HG02884 (cell line): ENCODE measurements around the gene TTLL11.
"Not testable (repeated sequence)": the region's sequence is repeated elsewhere in the genome, so short reads cannot be mapped to it uniquely, and the experiment has no call there.

ENCODE experiments used
- ATAC-seq: cut with Tn5 transposase; IDR thresholded peaks from one replicate; pipeline ENCODE4 v1.9.1; 2021; ENCODE audit warnings: mild to moderate bottlenecking, moderate library complexity; ENCODE audit not compliant: unreplicated experiment

Gene TTLL11

DNA sequence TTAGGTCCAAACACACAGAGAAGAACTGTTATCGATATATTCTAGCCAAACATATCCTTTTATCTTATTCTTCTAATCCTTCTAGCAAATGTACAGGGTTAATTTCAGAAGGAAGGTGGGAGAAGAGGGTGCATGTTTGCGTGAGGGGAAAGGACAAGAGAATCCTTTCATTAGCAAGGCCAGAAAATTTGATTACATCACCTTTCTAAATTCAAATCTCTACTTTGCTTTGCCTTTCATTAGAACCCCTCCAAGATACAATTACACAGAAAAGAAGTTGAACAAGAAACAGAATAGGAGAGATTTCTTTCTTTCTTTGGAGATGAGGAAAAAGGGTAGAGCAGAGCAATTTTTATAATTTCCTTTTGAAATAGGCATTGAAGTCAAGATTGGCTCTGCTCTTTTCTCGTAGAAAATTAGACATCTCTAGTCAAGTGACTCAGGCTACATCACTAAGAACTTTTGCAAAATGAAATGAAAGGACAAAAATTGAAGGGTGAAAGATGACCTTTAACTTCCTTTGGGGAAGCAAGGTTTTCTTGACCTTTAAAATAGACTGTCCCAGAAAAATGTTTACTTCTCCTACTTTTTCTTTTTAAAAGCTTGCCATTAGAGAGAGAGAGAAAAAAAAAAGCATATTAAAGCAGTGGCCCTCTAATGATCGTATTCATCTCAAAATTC lies 81.2 kb downstream of the TTLL11 start:
- ATAC-seq = no peak

DNA sequence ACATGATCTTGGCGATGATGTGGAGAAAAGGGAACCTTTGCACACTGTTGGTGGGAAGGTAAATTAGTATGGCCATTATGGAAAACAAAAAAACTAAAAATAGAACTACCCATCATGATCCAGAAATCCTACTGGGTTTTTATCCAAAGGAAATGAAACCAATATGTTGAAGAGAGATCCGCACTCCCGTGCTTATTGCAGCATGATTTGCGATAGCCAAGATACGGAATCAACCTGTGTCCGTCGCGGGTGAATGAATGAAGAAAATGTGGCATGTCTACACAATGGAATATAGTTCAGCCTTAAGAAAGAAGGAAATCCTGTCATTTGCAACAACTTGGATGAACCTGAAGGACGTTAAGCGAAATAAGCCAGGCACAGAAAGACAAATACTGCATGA lies 84.5 kb downstream of the TTLL11 start:
- no peak for ATAC-seq

DNA sequence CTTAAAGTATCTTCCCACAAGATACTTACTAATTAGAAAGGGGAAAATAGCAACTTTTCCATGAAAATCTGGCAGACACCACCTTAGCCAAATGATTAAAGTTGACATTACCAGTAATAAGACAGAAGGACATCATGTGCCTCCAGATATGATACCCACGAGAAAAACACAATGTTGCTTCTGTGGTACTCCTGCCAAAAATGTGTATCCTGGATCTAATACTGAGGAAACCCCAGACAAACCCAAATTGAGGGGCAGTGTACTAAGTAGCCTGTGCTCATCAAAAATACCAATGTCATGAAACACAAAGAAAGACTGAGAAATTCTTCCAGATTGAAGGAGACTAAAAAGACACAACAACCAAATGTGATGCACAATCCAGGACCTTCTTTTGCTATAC lies 85.3 kb downstream of the TTLL11 start:
- no peak for ATAC-seq

DNA sequence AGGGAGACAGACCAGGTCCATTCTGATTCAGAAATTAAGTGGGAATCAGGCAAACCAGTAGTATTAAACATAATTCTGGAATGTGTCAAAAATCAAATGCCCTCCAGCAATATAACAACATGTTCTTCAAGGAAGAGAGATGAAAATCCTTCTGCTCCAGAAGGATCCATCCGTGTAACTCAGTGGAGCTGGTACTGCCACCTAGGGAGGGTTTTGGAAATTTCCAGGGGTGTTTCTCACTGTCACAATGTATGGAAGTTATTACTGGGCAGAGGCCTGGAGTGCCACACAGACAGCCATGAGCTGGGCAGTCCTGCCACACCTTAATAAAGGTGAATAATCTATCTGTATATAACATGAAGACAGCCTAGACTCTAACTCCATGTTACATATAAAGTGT lies 87.5 kb downstream of the TTLL11 start:
- no peak for ATAC-seq

DNA sequence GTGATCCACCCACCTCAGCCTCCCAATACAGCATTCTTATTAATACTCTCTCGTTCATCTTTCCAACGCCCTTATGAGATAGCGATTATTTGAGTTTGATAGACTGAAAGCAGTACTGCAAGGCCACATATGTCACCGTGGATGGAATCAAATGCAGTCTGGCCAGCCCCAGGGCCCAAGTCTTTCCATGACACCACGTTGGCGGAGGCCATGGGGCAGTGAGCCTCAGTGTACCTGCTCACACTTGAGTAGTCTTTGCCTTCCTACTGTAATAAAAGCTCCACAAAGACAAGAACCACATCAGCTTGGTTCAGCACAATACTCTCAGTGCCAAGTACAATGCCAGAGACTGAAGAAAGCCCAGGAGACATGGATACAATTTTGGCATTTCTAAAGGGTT lies 88.5 kb downstream of the TTLL11 start:
- no peak for ATAC-seq

GRCh38 chr9:122001491-122002201 lies 91.5 kb downstream of the TTLL11 start:
- ATAC-seq = no peak

GRCh38 chr9:122000526-122000925 lies 92.6 kb downstream of the TTLL11 start:
- not testable (repeated sequence) for ATAC-seq

- no peak for ATAC-seq
These were observed 93.6 kb downstream of the TTLL11 start for GRCh38 chr9:121999556-121999955.

GRCh38 chr9:121998513-121999049 lies 94.5 kb downstream of the TTLL11 start:
- ATAC-seq = no peak

- no peak for ATAC-seq
These were observed 95.3 kb downstream of the TTLL11 start for GRCh38 chr9:121997791-121998190.

- ATAC-seq = no peak
These were observed 96.3 kb downstream of the TTLL11 start for GRCh38 chr9:121996783-121997182.

- no peak for ATAC-seq
These were observed 97.1 kb downstream of the TTLL11 start for GRCh38 chr9:121995997-121996396.

DNA sequence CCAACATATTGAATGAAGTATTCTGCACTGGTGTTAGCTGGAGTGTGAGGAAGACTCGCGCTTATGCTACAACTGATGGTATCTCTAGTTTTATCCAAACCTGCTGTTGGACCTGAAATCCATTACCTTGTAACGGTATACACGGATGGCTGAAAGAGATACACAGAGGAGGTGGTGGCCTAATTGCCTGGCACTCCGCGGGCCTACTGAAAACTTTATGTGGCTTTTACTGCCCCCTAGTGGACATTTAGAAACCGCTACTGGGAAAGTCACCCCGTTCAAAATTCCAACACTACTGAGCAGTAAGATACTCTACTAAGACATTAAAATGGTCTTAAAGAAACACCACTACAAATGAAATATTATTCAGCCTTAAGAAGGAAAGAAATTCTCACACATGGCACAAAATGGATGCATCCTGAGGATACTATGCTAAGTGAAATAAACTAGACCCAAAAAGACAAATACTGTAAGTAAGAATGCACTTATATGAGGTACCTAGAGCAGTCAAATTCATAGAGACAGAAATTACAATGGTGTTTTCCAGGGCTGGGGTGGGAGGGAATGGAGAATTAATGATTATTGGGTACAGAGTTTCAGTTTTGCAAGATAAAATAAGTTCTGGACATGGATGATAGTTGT lies 100.4 kb downstream of the TTLL11 start:
- ATAC-seq = no peak

DNA sequence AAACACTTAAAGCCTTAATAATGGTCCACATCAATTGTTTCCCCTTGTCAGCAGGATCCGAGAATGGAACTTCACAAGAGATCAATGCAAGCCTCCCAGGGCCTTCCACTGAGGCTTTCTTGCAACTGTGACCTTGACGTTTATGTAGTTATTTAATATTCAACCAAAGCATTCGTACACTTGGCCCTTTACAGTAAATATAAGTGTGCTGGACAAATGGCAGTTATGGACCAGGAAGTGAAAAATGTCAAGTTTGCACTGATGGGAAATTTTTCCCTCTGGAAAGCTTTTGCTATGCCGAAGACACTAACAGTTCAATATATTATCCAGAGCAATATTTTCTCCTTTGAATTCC lies 101.8 kb downstream of the TTLL11 start:
- no peak for ATAC-seq

- ATAC-seq = no peak
These were observed 102.4 kb downstream of the TTLL11 start for GRCh38 chr9:121990600-121991306.

- ATAC-seq = no peak
These were observed 104.1 kb downstream of the TTLL11 start for GRCh38 chr9:121989010-121989409.

DNA sequence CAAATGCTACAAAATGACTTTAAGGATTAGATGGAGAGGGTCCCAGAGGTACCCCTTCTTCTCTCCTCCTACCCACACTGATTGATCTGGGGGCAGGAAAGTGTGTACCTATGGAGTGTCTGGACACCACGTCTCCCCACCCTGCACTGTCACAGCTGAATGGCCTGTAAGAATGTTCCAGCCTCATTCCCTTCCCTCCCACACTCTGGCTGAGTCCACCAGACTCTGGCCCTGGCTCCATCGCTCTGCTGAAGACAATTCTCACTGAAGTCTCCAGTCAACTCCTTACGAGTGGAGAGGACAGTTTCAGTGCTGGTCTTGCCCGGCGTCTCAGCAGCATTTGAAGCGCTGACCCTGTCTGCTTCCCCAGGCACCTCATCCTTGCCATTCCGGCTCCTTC lies 105.8 kb downstream of the TTLL11 start:
- ATAC-seq = no peak

DNA sequence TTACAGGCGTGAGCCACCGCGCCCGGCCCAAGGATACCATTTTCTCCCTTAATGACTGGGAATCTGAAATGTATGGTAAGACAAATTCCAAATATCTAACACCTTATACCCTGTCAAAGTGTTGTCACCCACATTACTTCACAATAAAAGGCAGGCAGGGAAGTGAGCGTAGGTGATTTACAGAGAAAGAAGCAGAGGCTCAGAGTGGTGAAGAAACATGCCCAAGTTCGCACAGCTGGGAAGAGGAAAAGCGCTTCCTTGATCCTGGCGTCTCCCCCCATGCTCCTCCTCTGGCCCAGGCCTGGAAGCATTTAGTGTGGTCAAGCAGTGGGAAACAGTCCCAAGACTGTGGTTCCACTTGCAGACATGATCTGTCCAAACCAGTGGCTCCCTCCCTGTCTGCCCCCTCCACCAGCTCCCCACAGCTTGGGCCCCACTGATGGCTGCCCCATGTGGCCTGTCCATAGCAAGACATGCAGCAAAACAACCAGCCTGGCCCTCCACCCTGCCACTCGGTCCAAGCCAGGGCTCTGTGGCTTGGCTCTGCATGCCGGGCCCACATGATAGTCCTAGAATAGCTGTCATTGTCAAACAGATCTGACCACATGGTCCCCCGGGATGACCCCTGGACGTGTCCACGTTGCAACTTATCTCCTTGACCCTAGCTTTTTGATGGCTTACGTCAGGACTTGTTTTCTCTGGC lies 107.2 kb downstream of the TTLL11 start:
- no peak for ATAC-seq

DNA sequence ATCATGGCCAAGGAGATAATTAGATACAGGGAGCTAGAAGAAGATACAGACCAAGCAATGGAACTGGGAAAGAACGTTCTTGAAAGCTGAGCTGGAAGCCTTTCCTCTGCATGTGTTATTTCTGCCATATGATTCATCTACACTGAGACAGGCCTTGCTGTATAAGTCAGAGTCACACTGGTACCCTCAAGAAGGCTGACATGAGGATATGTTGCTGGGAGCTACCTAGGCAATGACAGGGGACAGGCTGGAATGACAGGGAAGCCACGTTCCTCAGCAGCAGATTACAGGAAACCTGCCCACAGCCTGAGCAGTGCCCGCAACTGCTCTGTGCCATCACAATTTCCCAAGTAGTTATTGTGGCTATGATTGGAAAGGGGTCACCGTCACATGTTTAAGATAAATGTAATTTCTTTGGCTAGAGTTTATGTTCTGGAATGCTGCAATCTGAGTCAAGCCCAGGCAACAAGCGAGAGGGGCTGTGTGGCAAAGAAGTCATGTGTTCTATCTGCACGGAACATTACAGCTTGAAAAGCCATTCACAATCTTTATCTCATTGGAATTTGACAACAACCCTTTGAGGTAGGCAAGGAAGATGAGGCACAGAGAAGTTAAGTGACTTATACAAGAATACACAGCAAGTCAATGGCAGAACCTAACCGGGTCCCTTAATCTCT lies 108.2 kb downstream of the TTLL11 start:
- ATAC-seq = no peak

DNA sequence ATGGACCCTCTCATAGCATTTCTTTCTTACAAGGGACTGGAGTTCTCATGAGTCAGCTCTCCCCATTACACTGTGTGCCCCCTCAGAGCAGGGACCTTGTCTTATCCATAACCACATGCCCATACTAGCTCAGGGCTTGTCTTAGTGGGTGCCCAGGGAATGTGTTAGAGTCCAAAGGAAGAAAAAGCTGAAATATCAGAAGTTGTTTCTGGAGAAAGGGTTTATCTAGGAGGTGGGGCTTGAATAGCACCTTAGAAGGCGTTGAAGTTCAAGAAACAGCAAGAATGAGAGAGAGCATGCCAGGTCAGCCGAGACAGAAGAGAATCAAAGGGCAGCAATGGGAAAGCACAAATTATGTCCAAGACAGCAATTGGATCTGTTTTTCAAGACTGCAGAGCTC lies 109.4 kb downstream of the TTLL11 start:
- ATAC-seq = no peak
